ENCODE data around the gene TMEM212.

TMEM212 gene

GRCh38 chr3:171862392-171862791, 19.2 kb downstream of the TMEM212 start:
- DNase-seq: no peak

- no peak for DNase-seq
These were observed 19.9 kb downstream of the TMEM212 start for GRCh38 chr3:171862993-171863521.

DNA sequence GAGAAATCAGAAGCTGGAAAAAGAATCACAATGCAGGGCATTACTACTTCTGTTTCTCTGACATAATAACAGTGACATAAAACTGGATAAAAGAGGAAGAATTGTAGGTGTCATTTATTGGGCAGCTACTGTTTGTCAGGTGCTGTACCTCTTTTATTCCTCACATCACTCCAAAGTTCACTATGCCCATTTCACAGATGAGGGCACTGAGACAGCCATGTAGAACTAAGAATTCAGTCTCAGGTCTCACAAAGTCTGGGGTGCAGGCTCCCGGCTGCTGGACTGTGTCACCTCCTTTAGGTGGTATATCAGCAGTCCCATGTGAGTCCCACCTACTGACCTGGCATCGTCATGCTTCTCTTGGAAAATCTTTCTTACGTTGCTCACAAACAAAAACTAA, 20.8 kb downstream of the TMEM212 start:
- DNase-seq: no peak

DNA sequence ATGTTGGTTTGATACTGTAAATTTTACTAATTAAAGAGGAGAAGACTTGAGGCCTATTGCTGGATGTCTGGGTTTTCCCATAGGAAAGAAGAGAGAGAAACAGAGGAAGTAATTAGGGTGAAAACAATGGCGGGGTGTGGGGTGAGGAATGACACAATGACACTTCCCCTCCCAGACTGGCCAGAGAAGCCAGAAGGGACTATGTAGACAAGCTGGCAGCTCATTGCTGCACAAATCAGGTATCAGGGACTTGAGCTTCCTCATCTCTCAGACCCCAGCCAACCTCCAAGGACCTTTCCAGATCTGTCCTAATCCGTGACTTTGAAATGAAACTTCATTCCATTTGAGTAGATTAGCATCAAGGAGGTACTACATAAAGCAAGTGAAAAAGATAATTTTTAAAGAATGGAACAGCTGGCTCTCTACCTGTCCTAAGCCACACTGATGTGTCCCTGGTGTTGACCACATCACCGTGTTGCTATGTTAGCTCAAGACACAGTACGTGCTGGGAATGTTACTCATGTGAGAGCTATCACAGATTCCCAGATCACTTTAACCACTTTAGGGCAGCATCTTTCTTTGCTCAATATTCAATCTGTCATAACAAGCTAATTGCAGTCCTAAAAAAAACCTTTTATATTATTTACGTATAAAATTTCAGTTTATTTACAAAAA, 22.2 kb downstream of the TMEM212 start:
- no peak for DNase-seq

GRCh38 chr3:171867981-171868380, 24.8 kb downstream of the TMEM212 start:
- no peak for DNase-seq

- DNase-seq: no peak
These were observed 28.5 kb downstream of the TMEM212 start for GRCh38 chr3:171871392-171872274.

DNA sequence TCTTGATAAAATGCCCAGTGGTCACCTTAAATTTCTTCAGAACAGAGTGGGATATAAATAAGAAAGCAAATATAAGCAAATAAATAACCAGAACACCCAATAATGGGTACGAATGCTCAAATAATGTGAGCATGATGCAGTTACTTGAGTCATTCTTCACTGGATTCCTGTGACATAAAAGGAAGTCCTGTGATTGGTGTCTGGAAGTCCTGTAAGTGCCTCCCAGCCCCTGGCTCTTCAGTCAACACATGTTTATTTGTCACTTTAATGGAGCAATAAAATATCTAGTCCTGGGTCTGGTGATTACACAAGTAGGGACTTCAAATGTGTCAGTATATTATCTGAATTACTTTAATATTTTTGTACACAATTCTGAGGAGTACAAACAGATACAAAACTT, 30.4 kb downstream of the TMEM212 start:
- DNase-seq: no peak

DNA sequence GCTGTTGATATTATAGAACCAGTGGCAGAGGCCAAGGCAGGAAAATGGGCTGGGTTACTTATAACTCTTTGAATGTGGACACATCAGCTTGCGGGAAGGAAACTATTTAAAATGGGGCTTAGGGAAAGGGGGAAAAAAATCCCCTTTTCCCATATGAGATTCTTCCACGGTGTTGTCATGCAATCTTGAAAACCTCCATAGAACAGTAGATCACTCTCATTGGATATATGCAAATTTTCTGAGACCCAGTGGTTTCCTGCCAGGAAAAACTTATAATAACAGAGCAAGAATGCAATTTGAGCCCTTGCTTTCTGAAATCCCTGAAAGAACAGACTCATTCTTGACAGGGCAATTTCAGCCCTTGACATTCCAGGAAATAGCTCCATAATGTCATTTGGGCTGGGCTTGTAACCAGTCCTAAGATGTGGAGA, 31.1 kb downstream of the TMEM212 start:
- peak; percentile 81 for DNase-seq

- DNase-seq: no peak
These were observed 31.7 kb downstream of the TMEM212 start for GRCh38 chr3:171874879-171875278.

- no peak for DNase-seq
These were observed 32.8 kb downstream of the TMEM212 start for GRCh38 chr3:171875923-171876412.

DNA sequence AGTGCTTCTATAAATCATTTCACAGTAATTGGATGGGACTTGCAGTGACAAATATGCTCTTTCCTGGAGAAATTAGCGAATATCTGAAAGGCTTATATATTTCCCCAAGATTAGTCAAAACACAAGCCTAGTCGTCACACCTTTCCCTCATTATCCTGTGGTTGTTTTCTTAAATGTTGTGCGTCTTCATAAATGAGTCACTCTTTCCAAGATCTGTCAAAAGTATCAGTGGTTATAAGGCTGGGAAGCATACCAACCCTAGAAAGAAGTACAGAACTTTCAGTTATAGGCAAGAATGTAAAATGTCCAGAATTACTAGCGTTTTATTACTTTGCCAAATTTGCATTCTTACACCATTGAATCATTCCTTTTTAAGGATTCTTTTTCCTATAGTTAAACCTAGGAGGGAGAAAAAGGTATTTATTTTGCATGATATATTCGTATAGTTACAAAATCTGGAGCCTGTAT, 33.6 kb downstream of the TMEM212 start:
- DNase-seq: peak; percentile 49

DNA sequence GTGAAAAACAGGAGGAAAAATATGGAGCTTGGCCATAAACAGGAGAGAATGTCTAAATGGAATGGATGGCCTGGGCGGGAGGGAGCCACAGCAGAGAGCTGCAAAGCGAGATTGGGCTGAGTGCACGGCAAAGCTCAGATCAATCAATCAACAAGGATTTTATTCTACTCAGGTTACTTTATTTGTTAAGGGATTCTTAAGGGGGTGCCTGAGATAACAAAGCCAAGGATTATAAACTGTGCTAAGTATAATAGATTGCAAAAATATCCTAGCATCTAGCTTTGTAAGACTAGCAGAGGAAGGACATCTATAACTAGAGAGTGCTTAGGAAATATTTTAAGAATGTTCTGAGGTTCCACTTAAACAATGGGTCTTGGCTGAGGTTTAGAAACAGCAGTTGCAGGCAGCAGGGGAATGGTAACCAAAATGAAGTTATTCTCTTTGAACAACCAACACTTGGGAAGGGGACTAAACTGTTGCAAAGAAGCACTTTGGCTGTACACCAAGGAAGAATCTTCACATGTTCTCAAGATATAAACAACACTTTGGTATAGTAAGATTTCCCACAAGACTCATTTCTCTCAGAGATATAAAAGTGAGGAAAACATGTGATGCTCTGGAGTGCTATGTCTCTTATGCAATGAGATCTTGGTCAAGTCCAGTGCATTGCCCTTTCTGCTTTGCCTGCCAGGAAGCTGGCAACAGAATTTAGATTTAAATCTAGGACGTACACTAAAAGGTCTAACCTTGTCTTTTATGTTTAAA, 35.5 kb downstream of the TMEM212 start:
- no peak for DNase-seq

DNA sequence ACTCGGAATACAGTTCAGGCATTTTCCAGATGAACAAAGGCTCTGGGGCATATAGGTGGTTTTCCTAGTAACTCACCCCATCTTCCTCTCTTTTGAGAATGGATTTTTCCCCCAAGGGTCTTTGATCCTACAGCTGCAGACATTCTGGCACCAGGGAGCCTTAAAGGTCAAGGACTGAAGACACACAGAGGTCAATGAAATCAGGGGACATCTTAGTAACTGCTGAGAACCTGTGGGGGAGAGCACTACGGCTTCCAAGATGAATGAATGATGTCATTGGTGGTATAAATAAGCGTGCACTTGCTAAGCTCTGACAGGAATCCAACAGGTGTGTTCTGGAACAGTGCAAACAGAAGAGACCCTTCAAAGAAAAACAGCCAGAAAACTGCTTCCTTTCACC, 36.3 kb downstream of the TMEM212 start:
- DNase-seq: no peak

DNA sequence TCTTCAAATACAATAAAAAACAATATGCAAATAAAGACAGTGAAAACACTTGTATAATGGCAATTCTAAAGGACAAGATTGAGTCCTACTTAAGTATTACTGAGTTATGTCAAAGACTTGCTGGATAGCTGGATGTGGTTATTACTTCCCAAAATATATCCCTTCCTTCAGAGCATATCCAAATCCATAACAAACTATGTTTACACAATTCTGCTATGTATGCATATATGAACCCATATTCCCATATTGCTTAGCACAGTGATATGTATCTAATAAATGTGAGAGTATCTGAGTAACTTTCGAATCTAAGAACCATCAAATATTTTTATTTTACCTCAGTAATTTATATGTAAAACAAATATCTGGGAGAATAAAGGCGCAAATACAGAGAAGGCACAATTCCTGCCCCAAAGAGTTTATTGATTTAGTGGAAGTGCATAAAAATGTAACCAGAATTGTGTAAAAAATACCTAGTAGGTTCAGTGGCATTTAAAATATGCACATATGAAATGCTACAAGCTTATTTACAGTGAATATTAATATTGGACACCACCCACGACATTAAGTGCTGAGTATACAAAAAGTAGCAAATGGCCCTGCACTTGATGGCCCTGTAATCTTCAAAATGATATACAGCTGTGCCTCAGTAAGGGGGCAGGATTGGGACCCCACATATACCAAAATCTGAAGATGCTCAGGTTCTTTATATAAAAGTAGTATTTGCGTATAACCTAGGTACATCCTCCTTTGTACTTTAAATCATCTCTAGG, 37.1 kb downstream of the TMEM212 start:
- no peak for DNase-seq

DNA sequence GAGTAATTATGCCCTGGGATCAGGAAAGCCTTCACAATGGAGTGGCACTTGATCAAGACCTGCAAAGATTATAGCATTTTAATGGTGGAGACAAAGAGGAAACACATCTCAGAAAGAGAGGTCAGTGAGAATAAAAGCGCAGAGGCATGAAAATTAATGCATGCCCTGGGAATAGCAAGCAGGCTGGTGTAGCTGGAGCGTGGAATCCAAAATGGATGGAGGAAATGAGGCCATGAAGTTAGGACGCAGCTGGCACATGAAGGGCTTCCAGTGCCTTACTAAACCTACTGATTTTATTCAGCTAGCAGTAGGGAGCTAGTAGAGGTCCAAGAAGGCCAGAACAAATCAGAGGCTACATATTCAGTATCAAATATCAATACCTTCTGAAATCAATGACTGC, 38.1 kb downstream of the TMEM212 start:
- no peak for DNase-seq

GRCh38 chr3:171883257-171883892, 40.2 kb downstream of the TMEM212 start:
- no peak for DNase-seq

DNA sequence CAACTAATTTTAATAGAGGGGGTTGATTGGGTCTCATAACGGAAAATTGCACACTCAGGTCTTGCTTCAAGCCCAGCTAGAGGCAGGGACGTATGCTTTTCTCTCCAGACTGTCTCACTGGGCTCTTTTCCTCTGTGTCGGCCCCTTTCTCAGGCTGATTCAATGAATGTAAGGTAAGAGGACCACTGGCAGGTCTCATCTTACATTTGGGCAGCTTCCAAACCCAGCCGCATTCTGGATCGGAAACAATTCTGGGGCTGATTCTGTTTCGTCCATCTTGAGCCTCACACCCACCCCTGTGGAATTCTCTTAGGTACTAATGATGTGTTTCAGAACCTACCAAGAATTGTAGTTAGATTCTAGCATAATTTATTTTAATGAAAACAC, 40.7 kb downstream of the TMEM212 start:
- no peak for DNase-seq

GRCh38 chr3:171888466-171888865, 45.3 kb downstream of the TMEM212 start:
- DNase-seq: no peak

DNA sequence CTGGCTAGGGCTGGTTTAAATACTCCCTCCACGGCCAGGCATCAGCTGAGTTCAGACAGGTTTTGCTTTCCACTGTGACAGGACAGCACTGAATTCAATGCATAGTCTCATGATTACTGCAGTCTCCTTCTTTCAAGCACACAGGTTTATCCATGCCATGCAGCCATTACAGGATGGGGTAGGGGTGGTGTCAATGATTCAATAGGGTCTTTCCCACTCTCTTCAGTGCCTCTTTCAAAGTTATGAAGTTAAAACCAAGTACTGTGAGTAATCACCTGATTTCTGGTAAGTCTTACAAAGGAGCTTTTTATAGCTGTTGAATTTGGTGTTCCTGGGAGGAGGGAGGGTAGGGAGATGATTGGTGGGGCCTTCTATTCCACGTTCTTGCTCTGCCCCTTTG, 47.2 kb downstream of the TMEM212 start:
- DNase-seq: no peak

DNA sequence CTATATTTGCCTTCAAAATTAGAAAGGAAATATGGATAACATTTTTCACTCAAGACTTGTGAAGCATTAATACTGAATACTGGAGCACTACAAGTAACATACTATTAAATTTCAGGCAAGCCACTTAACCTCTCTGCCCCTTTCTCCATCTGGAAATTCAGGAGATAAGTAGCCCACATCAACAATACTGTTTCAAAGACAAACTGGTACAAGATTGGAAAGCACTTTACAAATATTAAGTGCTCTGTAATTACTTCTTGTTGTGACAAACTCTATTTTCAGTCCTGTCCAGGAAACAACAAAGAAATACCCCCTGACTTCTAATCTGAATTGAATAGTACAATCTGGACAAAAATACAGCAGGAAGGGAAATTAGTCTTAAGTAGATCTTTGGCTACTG, 49.3 kb downstream of the TMEM212 start:
- no peak for DNase-seq

DNA sequence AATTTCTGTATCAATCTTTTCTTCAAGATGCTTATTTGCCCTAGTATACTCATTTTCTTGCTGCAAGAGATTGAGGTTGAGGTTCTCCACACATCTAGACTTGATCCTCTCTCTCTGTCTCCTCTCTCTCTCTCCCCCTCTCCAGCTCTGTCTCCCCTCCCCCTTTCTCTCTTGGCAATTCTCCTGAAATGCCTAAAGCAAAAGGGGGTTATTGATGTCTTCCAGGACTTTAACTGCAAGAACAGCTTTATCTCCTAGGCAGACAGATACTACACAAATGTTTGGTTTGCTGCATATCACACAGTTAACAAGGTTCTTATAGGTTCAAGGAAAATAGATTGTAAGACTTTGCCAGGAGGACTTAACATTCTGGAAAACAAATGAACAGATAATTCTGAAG, 52.1 kb downstream of the TMEM212 start:
- DNase-seq: no peak

GRCh38 chr3:171895900-171896299, 52.8 kb downstream of the TMEM212 start:
- no peak for DNase-seq

Data from NCI-H1048 (cell line).